A673 (cell line): ENCODE data around the gene ATP10B. TPM values are rescaled to one million over a fixed set of nuclear protein-coding genes. Genes with fewer than 3 reads are reported as not detected.

ENCODE experiments used
- BruUV-seq: library from RNA; stranded (reverse); fragments of 400-500 nt; replicated peaks from 2 replicates; lab custom pipeline; 2021; lab: Mats Ljungman, UMichigan
- CTCF ChIA-PET: fragments of 300-600 bp; sonication (Branson Sonifier 250); formaldehyde crosslinking; loops from one replicate; lab custom pipeline; 2022; ENCODE audit warnings: antibody characterized with exemption; lab: Charles Lee
- POLR2A ChIA-PET: fragments of 300-600 bp; sonication (Branson Sonifier 250); formaldehyde crosslinking; loops from one replicate; lab custom pipeline; 2022; ENCODE audit warnings: antibody characterized with exemption; ENCODE audit not compliant: low non-redundant PET; lab: Charles Lee
- DNase-seq: peaks from one replicate; pipeline ENCODE4 v3.0.0-alpha.2; 2015; ENCODE audit warnings: low spot score
- H3K27ac ChIP-seq: fragments of 200-600 bp; sonication (generic); 2 replicates; pipeline ENCODE4 v1.5.1; 2016; ENCODE audit warnings: mixed run types, low read depth, mild to moderate bottlenecking, mixed read lengths, antibody characterized with exemption, low read length; ENCODE audit not compliant: poor library complexity, severe bottlenecking
- H3K27me3 ChIP-seq: fragments of 200-600 bp; sonication (generic); replicated peaks from 2 replicates; pipeline ENCODE4 v1.6.1; 2017; ENCODE audit warnings: mixed run types, low read depth, mild to moderate bottlenecking, mixed read lengths, antibody characterized with exemption, low read length; ENCODE audit not compliant: insufficient read depth, poor library complexity
- H3K36me3 ChIP-seq: fragments of 200-600 bp; sonication (generic); 2 replicates; pipeline ENCODE4 v1.6.1; 2016; ENCODE audit warnings: mixed run types, mild to moderate bottlenecking, mixed read lengths, antibody characterized with exemption, low read length; ENCODE audit not compliant: insufficient read depth, poor library complexity, severe bottlenecking
- H3K4me1 ChIP-seq: fragments of 200-600 bp; sonication (generic); 2 replicates; pipeline ENCODE4 v1.6.1; 2017; ENCODE audit warnings: mixed run types, mild to moderate bottlenecking, mixed read lengths, antibody characterized with exemption, low read length; ENCODE audit not compliant: insufficient read depth, poor library complexity, severe bottlenecking
- H3K4me3 ChIP-seq: fragments of 200-600 bp; sonication (generic); 2 replicates; pipeline ENCODE4 v1.5.1; 2016; ENCODE audit warnings: low read depth, mixed run types, mild to moderate bottlenecking, mixed read lengths, low read length; ENCODE audit not compliant: poor library complexity, severe bottlenecking
- H3K9me3 ChIP-seq: fragments of 200-600 bp; sonication (generic); 2 replicates; pipeline ENCODE4 v1.6.1; 2016; ENCODE audit warnings: mixed run types, low read depth, mild to moderate bottlenecking, mixed read lengths, antibody characterized with exemption, low read length; ENCODE audit not compliant: poor library complexity, severe bottlenecking
- EZH2 ChIP-seq: fragments of 200-600 bp; sonication (generic); IDR thresholded peaks from 2 replicates; pipeline ENCODE4 v1.6.1; 2017; ENCODE audit warnings: borderline replicate concordance, low read depth, mild to moderate bottlenecking, mixed read lengths, antibody characterized with exemption, low read length; ENCODE audit not compliant: poor library complexity, severe bottlenecking
- intact Hi-C: fragments of 100-400 bp; cut with micrococcal nuclease; formaldehyde crosslinking; loops from one replicate; pipeline ENCODE4 v1.10.0; 2022; ENCODE audit not compliant: unreplicated experiment
- total RNA-seq: library from RNA; stranded (reverse); gene quantifications from 2 replicates; pipeline ENCODE4 v1.2.3, GENCODE V29; 2021
- TF ChIP-seq, protein P1 (sequence below): fragments of 300-800, 200-600 bp; sonication (generic); conservative IDR thresholded peaks from 2 replicates; pipeline ENCODE4 v1.5.1; 2017; ENCODE audit warnings: low read depth, mild to moderate bottlenecking, antibody characterized with exemption, low read length, moderate library complexity, mixed read lengths

The ATP10B gene
- total RNA-seq, 1 experiment from 2014 or later = not detected

DNA sequence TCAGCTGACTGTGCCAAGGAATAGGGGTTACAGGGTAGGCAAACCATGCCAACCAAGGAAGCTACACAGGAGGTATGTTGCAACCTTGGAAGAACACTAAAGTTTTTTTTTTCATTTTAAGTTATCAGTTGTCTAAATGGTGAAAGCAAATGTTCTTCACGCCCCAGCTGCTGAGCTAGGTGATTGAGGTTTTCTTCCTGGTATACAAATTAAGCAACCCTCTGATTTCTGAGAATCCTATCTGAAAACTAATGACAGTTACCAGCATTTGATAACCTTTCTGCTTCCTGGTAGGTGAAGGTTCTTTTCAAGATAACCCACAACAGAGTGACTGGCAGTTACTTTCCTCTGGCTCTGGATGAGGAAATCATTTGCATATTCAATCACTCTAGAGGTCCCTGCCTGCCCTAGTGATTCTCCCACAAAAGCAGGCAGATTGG is 194.9 kb downstream of the ATP10B start:
- CTCF ChIA-PET = no interaction called here
- no peak overlapping the region for H3K4me3 ChIP-seq
- no peaks in the 10 kb centered on the region for H3K4me1 ChIP-seq
- TF ChIP-seq, protein P1, sequence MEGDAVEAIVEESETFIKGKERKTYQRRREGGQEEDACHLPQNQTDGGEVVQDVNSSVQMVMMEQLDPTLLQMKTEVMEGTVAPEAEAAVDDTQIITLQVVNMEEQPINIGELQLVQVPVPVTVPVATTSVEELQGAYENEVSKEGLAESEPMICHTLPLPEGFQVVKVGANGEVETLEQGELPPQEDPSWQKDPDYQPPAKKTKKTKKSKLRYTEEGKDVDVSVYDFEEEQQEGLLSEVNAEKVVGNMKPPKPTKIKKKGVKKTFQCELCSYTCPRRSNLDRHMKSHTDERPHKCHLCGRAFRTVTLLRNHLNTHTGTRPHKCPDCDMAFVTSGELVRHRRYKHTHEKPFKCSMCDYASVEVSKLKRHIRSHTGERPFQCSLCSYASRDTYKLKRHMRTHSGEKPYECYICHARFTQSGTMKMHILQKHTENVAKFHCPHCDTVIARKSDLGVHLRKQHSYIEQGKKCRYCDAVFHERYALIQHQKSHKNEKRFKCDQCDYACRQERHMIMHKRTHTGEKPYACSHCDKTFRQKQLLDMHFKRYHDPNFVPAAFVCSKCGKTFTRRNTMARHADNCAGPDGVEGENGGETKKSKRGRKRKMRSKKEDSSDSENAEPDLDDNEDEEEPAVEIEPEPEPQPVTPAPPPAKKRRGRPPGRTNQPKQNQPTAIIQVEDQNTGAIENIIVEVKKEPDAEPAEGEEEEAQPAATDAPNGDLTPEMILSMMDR = no peak
- TF ChIP-seq EZH2 = no peak
- no peak overlapping the region for H3K27ac ChIP-seq
- POLR2A ChIA-PET = interaction anchor here (0.5 kb wide), 1 partner anchor 1530 kb away, joined by 3 read pairs; no protein-coding TSS in a partner anchor
- intact Hi-C loops = no loop called here
- BruUV-seq = no TSS peak
- no peaks in the 10 kb centered on the region for H3K36me3 ChIP-seq
- no peaks in the 10 kb centered on the region for H3K27me3 ChIP-seq
- H3K9me3 ChIP-seq = no peaks in the 10 kb centered on the region
- DNase-seq = no peak

DNA sequence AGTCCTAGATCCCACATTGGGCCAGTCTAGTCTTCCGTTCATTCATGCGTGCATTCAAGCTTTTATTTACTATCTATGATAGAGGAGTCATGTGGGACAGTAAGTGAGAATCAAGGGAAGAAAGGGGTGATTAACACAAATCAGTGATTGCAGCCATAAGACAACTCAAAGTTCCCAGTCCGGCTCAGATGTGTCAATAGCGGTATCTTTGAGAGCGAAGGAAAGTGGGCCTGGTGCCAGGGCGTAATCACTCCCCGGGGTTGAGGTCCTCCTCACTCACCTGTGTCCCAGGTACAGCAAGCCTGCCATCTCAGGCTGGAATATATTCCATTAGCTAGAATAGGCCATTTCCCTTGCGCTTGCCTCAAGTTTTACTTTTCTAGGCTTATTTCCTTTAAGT is 196.3 kb downstream of the ATP10B start:
- CTCF ChIA-PET = no interaction called here

DNA sequence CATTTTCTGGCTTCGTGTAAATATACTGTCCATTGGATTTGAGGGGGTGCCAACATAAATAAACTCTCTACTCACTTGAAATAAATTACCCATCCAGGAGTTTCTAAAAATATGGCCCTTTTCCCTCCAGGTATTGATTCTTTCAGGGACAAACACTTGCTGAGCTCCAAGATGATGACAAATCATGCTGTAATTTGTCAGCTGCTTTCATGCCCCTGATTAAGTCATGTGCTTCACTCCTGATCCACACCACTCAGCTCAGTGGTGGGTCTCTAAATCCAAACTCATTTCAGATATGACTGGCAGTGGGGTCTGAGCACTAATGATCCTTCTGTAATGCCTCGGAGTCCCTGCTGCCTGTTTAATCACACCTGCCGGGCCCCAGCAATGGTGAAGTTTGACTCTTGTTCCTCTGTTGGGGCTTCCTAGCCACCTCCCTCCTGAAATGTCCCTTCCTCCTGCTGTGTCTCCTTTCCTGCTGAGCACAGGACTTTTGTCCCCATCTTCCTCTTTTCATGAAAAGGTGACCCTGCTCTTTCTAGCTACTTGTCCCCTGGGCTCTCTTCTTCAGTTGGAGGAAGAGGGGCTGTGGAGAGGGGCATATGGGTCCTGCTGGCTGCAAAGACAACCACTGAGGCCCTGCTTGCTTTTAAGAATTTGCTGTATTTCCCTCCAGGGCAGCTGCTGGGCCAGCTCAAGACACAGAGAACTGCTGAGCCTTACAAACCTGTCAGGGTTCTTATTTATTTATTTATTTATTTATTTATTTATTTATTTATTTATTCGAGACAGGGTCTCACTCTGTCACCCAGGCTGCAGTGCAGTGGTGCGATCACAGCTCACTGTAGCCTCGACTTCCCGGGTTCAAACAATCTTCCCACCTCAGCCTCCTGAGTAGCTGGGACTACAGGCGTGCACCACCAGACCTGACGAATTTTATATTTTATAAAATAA is 200.0 kb downstream of the ATP10B start:
- no peak overlapping the region for H3K4me3 ChIP-seq
- TF ChIP-seq, protein P1 = no peak
- TF ChIP-seq EZH2 = no peak
- H3K4me1 ChIP-seq = no peaks in the 10 kb centered on the region
- no TSS peak for BruUV-seq
- CTCF ChIA-PET = no interaction called here
- peaks cover 5% of the 10 kb centered on the region for H3K27me3 ChIP-seq
- POLR2A ChIA-PET = no interaction called here
- no peak for DNase-seq
- H3K36me3 ChIP-seq = no peaks in the 10 kb centered on the region
- no peaks in the 10 kb centered on the region for H3K9me3 ChIP-seq
- no peak overlapping the region for H3K27ac ChIP-seq
- intact Hi-C loops = no loop called here

More for the DNA sequence above, 196.3 kb downstream of the ATP10B start:
- H3K27ac ChIP-seq = no peak overlapping the region
- DNase-seq = no peak
- H3K36me3 ChIP-seq = no peaks in the 10 kb centered on the region
- no peak for TF ChIP-seq EZH2
- TF ChIP-seq, protein P1 = no peak
- no peaks in the 10 kb centered on the region for H3K4me1 ChIP-seq
- H3K9me3 ChIP-seq = no peaks in the 10 kb centered on the region
- intact Hi-C loops = no loop called here
- H3K4me3 ChIP-seq = no peak overlapping the region
- H3K27me3 ChIP-seq = no peaks in the 10 kb centered on the region
- no TSS peak for BruUV-seq
- POLR2A ChIA-PET = no interaction called here
